OCI-LY3 (cell line): ENCODE results near the gene TGFBR3L.
A peak's percentile ranks its signal among the peaks of the same experiment; 100 is the strongest.

Experiments
- EZH2phosphoT487 ChIP-seq: fragments of 200-600 bp; shearing (Covaris generic); IDR thresholded peaks from 2 replicates; pipeline ENCODE4 v1.6.1; 2018; ENCODE audit warnings: antibody characterized with exemption, mixed run types, low read depth
- TF ChIP-seq, protein P1 (sequence below): fragments of 200-600, 300-600 bp; sonication (generic); IDR thresholded peaks from 2 replicates; pipeline ENCODE4 v1.5.1; 2014; ENCODE audit warnings: antibody characterized with exemption, low read length, low read depth

DNA sequence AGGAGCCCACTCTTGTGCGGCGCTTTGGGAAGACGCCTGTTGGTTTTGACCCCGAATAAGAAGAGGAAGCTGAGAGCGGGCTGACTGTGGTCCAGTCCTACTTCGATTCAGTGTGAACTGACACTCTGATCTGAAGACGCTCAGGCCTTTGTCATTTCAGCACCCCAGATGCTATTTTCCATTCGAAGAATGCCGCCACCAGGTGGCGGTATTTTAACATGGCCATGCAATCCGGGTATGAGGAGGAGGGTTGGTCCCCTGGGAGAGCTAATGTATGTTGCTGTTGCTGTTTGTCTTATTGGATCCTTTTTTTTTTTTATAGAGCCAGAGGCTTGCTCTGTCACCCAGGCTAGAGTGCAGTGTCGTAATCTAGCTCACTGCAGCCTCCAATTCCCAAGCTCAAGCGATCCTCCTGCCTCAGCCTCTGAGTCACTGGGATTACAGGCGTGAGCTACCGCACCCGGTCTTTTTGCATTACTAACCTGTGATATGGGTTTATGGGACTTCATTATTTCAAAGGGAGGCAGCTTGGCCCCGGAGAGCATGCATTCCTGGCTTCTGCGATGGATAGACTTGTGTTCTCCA lies 29.6 kb downstream of the TGFBR3L start:
- TF ChIP-seq, protein P1, sequence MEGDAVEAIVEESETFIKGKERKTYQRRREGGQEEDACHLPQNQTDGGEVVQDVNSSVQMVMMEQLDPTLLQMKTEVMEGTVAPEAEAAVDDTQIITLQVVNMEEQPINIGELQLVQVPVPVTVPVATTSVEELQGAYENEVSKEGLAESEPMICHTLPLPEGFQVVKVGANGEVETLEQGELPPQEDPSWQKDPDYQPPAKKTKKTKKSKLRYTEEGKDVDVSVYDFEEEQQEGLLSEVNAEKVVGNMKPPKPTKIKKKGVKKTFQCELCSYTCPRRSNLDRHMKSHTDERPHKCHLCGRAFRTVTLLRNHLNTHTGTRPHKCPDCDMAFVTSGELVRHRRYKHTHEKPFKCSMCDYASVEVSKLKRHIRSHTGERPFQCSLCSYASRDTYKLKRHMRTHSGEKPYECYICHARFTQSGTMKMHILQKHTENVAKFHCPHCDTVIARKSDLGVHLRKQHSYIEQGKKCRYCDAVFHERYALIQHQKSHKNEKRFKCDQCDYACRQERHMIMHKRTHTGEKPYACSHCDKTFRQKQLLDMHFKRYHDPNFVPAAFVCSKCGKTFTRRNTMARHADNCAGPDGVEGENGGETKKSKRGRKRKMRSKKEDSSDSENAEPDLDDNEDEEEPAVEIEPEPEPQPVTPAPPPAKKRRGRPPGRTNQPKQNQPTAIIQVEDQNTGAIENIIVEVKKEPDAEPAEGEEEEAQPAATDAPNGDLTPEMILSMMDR: peak; percentile 96
- TF ChIP-seq EZH2phosphoT487: no peak
